AG04450 (cell line): Measurements from ENCODE around the gene MAPRE2. TPM values are rescaled to one million over a fixed set of nuclear protein-coding genes. Genes with fewer than 3 reads are reported as not detected.
A peak's percentile ranks its signal among the peaks of the same experiment; 100 is the strongest.

Source experiments
- CTCF ChIA-PET: fragments of 300-600, 350-600 bp; formaldehyde crosslinking; extraction: SDS; loops from one replicate; lab custom pipeline; 2022; ENCODE audit warnings: antibody characterized with exemption, inconsistent platforms; lab: Charles Lee
- POLR2A ChIA-PET: fragments of 350-600 bp; formaldehyde crosslinking; extraction: SDS; loops from one replicate; lab custom pipeline; 2021; ENCODE audit warnings: antibody characterized with exemption, inconsistent platforms; lab: Yijun Ruan, JAX
- DNase-seq: peaks from one replicate; pipeline ENCODE4 v3.0.0-alpha.2; 2011; ENCODE audit warnings: low read depth, low spot score
- H3K27ac ChIP-seq: one replicate; pipeline ENCODE4 v1.5.1; 2012; ENCODE audit warnings: low read depth, low read length, control low read depth
- H3K27me3 ChIP-seq: one replicate; pipeline ENCODE4 v1.6.0; 2012; ENCODE audit warnings: low read length; ENCODE audit not compliant: control insufficient read depth, insufficient read depth
- H3K4me3 ChIP-seq: 2 replicates; pipeline ENCODE4 v1.5.1; 2011; ENCODE audit warnings: mild to moderate bottlenecking, low read depth, low read length, control low read depth
- H3K9me3 ChIP-seq: 2 replicates; pipeline ENCODE4 v1.5.1; 2012; ENCODE audit warnings: low read length; ENCODE audit not compliant: control insufficient read depth, insufficient read depth
- polyA plus RNA-seq: library from polyadenylated mRNA; depleted of rRNA; stranded (reverse); fragments of >200 nt; gene quantifications from 2 replicates; pipeline ENCODE4 v1.2.3, GENCODE V29; 2011
- TF ChIP-seq, protein P1 (sequence below): IDR thresholded peaks from 2 replicates; pipeline ENCODE4 v1.5.1; 2011; ENCODE audit warnings: low read depth, low read length, control low read depth, inconsistent platforms

The MAPRE2 gene
- polyA plus RNA-seq, 1 experiment: 48.8 TPM

DNA sequence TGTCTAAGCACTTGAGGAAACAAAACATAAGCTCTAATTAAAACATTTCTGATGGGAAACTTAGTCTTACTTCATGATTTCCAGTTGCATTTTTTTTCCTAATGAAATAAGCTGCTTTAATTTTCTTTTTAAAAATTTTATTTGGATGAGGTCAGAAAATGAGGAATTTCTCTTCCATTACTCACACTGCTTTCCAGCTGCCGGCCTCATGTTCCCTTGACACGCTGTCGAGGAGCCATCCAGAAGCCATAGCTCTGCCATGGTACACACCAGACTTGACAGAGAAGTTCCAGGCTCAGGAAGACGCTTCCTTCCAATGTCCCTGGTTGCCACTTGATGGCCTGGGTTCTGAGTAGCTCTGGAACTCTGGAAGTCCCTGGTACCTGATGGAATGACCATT lies 12.1 kb upstream of the MAPRE2 start:
- CTCF ChIA-PET: interaction anchor here (0.8 to 2.8 kb wide), 8 partner anchors 10 to 202 kb away, joined by 3 to 18 read pairs (median 5); partner anchors contain the start of gene MAPRE2
- no peaks in the 10 kb centered on the region for H3K9me3 ChIP-seq
- no peaks in the 10 kb centered on the region for H3K27me3 ChIP-seq
- TF ChIP-seq, protein P1, sequence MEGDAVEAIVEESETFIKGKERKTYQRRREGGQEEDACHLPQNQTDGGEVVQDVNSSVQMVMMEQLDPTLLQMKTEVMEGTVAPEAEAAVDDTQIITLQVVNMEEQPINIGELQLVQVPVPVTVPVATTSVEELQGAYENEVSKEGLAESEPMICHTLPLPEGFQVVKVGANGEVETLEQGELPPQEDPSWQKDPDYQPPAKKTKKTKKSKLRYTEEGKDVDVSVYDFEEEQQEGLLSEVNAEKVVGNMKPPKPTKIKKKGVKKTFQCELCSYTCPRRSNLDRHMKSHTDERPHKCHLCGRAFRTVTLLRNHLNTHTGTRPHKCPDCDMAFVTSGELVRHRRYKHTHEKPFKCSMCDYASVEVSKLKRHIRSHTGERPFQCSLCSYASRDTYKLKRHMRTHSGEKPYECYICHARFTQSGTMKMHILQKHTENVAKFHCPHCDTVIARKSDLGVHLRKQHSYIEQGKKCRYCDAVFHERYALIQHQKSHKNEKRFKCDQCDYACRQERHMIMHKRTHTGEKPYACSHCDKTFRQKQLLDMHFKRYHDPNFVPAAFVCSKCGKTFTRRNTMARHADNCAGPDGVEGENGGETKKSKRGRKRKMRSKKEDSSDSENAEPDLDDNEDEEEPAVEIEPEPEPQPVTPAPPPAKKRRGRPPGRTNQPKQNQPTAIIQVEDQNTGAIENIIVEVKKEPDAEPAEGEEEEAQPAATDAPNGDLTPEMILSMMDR: no peak
- H3K27ac ChIP-seq: peak overlapping the region; percentile 23
- no peak overlapping the region for H3K4me3 ChIP-seq
- POLR2A ChIA-PET: interaction anchor here (0.8 to 2.2 kb wide), 2 partner anchors 12 to 16 kb away, joined by 3 to 21 read pairs; partner anchors contain the start of gene MAPRE2
- peak; percentile 23 for DNase-seq

GRCh38 chr18:35029770-35030169 lies 11.4 kb upstream of the MAPRE2 start:
- POLR2A ChIA-PET: interaction anchor here (0.8 to 2.2 kb wide), 2 partner anchors 11 to 15 kb away, joined by 3 to 21 read pairs; partner anchors contain the start of gene MAPRE2
- H3K9me3 ChIP-seq: no peaks in the 10 kb centered on the region
- no peak for DNase-seq
- CTCF ChIA-PET: interaction anchor here (0.8 to 2.8 kb wide), 7 partner anchors 10 to 163 kb away, joined by 3 to 18 read pairs (median 5); partner anchors contain the start of gene MAPRE2
- no peak overlapping the region for H3K4me3 ChIP-seq
- H3K27me3 ChIP-seq: no peaks in the 10 kb centered on the region
- H3K27ac ChIP-seq: no peak overlapping the region
- TF ChIP-seq, protein P1: peak; percentile 18; the same call in 1 of the 2 replicates

DNA sequence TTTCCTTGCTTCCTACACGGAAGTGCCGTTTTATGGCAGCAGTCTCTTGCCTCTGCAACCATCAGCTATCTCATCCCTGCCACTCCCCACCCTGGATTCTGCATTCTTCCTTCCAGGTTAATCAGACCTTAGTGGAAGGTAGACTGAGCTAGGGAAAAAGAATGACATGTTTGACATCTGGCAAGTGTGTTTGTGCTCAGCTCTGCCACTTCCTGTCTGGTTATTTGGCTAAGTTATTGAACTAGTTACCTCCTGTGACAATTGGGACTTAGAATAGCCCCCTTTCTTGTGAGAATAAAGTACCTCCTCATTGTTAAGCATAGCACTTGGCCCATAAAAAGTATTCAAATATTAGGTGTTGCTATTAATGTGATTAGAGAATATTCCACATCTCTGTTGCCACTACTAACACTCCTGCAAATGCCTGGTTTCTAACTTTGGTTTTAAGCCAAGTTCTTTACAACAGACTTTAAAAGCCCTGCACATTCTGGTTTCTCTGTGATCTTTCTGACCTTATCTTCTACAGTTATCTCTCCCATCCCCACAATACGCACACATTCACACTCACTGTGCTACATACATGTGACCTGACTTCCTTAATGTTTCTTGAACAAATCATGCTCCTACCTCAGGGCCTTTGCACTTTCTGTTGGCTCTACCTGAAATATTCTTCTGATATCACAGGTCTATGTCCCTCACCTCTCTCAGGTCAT lies 10.8 kb upstream of the MAPRE2 start:
- H3K27ac ChIP-seq: no peak overlapping the region

DNA sequence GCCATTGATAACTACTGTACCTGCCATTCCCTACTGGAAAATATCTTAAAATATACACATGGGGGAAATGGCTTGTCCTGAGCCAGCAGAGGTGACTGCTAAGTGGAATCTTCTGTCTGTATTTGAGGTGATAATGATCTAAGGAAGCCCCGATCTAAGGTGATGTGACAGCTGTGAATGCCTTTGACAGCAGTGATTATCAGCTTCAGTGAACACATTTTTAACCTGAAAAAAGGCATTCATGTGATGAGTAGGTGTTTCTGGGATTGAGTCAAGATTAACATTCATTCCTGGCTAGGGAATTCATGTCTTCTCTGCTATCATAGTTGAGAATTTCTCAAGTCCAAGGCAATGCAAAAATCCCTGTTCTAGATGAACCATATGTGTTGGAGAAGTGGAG lies 9.1 kb upstream of the MAPRE2 start:
- DNase-seq: no peak
- TF ChIP-seq, protein P1: no peak
- Histone ChIP-seq H3K27ac (no peak overlapping the region), H3K9me3 (no peaks in the 10 kb centered on the region), H3K4me3 (no peak overlapping the region), H3K27me3 (no peaks in the 10 kb centered on the region)
- ChIA-PET POLR2A (no interaction called here), CTCF (interaction anchor here (0.7 to 1.2 kb wide), 2 partner anchors 10 to 25 kb away, joined by 3 read pairs; no protein-coding TSS in a partner anchor)

More for the DNA sequence above, 10.8 kb upstream of the MAPRE2 start:
- ChIA-PET CTCF (interaction anchor here (1.1 to 2.8 kb wide), 4 partner anchors 11 to 113 kb away, joined by 5 to 18 read pairs (median 6); partner anchors contain the start of gene MAPRE2), POLR2A (interaction anchor here (2.2 kb wide), 1 partner anchor 10 kb away, joined by 21 read pairs; the partner anchor contains the start of gene MAPRE2)
- Histone ChIP-seq H3K9me3 (no peaks in the 10 kb centered on the region), H3K4me3 (no peak overlapping the region), H3K27me3 (no peaks in the 10 kb centered on the region)
- TF ChIP-seq, protein P1: no peak
- DNase-seq: no peak

DNA sequence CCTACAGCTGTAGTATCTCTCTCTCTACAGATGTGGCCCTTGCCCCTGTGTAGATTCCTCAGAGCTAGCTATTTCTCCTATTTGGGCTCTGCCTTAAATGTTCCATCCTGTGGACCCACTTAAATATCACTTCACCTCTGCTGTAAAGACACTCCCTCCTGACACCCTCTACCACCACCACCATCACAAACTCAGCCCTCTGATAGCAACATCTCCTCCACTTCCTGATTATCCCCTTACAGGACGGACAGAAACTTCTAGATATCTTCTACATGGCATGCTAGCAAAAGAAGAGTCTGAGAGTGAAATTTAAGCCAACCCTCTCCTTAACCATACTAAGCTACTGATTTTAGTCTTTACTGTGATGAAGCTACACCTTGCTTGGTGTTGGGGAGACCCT lies 3.2 kb upstream of the MAPRE2 start:
- Histone ChIP-seq H3K9me3 (no peaks in the 10 kb centered on the region), H3K27me3 (no peaks in the 10 kb centered on the region), H3K27ac (no peak overlapping the region), H3K4me3 (no peak overlapping the region)
- DNase-seq: no peak
- ChIA-PET CTCF (no interaction called here), POLR2A (no interaction called here)
- TF ChIP-seq, protein P1: no peak
